Loucy (cell line): ENCODE results near the gene KCNK7.

Experiments used
- H2AFZ ChIP-seq: fragments of 200-600 bp; sonication (generic); 2 replicates; pipeline ENCODE4 v1.6.0; 2016; ENCODE audit warnings: antibody characterized with exemption, mild to moderate bottlenecking, low read length, moderate library complexity
- H3F3A ChIP-seq: fragments of 200-600 bp; 2 replicates; pipeline ENCODE4 v1.6.0; 2016; ENCODE audit warnings: antibody characterized with exemption, low read depth, mild to moderate bottlenecking
- H3K27me3 ChIP-seq: fragments of 200-600 bp; sonication (generic); 2 replicates; pipeline ENCODE4 v1.6.1; 2014; ENCODE audit warnings: low read length, mild to moderate bottlenecking; ENCODE audit not compliant: insufficient read depth, poor library complexity, severe bottlenecking
- H3K36me3 ChIP-seq: fragments of 200-600 bp; sonication (generic); 2 replicates; pipeline ENCODE4 v1.6.1; 2016; ENCODE audit warnings: low read length; ENCODE audit not compliant: insufficient read depth
- H3K4me1 ChIP-seq: fragments of 200-600 bp; sonication (generic); 2 replicates; pipeline ENCODE4 v1.5.1; 2014; ENCODE audit warnings: low read length, mild to moderate bottlenecking; ENCODE audit not compliant: insufficient read depth, poor library complexity, severe bottlenecking
- H3K4me2 ChIP-seq: fragments of 200-600 bp; sonication (generic); 2 replicates; pipeline ENCODE4 v1.6.0; 2014; ENCODE audit warnings: antibody characterized with exemption, low read length, low read depth, mild to moderate bottlenecking; ENCODE audit not compliant: poor library complexity, severe bottlenecking
- H3K4me3 ChIP-seq: fragments of 200-600 bp; sonication (generic); 2 replicates; pipeline ENCODE4 v1.5.1; 2014; ENCODE audit warnings: low read length, mild to moderate bottlenecking, mixed read lengths; ENCODE audit not compliant: poor library complexity, severe bottlenecking
- H3K79me2 ChIP-seq: fragments of 200-600 bp; sonication (generic); 2 replicates; pipeline ENCODE4 v1.6.1; 2014; ENCODE audit warnings: low read length; ENCODE audit not compliant: insufficient read depth
- H3K9ac ChIP-seq: fragments of 200-600 bp; sonication (generic); 2 replicates; pipeline ENCODE4 v1.6.0; 2014; ENCODE audit warnings: mild to moderate bottlenecking, low read depth, low read length, moderate library complexity; ENCODE audit not compliant: poor library complexity, severe bottlenecking
- H3K9me2 ChIP-seq: fragments of 200-600 bp; sonication (generic); replicated peaks from 2 replicates; pipeline ENCODE4 v1.6.1; 2016; ENCODE audit warnings: low read depth, low read length, mixed read lengths
- H3K9me3 ChIP-seq: fragments of 200-600 bp; sonication (generic); 2 replicates; pipeline ENCODE4 v1.6.1; 2014; ENCODE audit warnings: mild to moderate bottlenecking, antibody characterized with exemption, low read length, low read depth; ENCODE audit not compliant: insufficient read depth
- H4K20me1 ChIP-seq: fragments of 200-600 bp; sonication (generic); 2 replicates; pipeline ENCODE4 v1.6.0; 2014; ENCODE audit warnings: antibody characterized with exemption, low read length, mild to moderate bottlenecking; ENCODE audit not compliant: insufficient read depth, poor library complexity, severe bottlenecking
- EZH2phosphoT487 ChIP-seq: fragments of 200-600 bp; IDR thresholded peaks from 2 replicates; pipeline ENCODE4 v1.6.1; 2018; ENCODE audit warnings: antibody characterized with exemption, mild to moderate bottlenecking, moderate library complexity, borderline replicate concordance
- TF ChIP-seq, protein P1 (sequence below): fragments of 200-600 bp; sonication (generic); conservative IDR thresholded peaks from 2 replicates; pipeline ENCODE4 v1.5.1; 2014; ENCODE audit warnings: mild to moderate bottlenecking, antibody characterized with exemption, low read length

Gene KCNK7

DNA sequence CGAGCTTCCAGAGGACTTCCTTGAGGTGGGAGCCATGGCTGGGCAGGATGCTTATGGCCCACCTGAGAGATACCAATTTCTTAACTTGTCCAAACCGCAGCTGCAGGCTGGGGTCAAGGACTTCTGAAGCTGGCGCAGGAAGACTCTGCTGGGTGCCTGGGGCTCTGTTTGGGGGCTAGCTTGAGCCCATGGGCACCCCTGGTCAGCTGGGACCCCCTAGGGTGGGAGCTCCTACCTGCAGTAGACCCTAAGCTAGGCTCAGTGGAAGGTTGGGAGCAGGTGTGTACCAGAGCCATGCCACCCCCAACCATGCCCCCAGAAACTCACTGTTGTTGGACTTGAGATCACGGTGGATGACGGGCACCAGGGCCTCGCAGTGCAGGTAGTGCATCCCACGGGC lies 17.1 kb upstream of the KCNK7 start:
- H3K4me3 ChIP-seq = peak overlapping the region; percentile 77

GRCh38 chr11:65611758-65612603 lies 16.4 kb upstream of the KCNK7 start:
- TF ChIP-seq, protein P1, sequence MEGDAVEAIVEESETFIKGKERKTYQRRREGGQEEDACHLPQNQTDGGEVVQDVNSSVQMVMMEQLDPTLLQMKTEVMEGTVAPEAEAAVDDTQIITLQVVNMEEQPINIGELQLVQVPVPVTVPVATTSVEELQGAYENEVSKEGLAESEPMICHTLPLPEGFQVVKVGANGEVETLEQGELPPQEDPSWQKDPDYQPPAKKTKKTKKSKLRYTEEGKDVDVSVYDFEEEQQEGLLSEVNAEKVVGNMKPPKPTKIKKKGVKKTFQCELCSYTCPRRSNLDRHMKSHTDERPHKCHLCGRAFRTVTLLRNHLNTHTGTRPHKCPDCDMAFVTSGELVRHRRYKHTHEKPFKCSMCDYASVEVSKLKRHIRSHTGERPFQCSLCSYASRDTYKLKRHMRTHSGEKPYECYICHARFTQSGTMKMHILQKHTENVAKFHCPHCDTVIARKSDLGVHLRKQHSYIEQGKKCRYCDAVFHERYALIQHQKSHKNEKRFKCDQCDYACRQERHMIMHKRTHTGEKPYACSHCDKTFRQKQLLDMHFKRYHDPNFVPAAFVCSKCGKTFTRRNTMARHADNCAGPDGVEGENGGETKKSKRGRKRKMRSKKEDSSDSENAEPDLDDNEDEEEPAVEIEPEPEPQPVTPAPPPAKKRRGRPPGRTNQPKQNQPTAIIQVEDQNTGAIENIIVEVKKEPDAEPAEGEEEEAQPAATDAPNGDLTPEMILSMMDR = no peak
- TF ChIP-seq EZH2phosphoT487 = no peak

More for the DNA sequence above, 17.1 kb upstream of the KCNK7 start:
- no peaks in the 10 kb centered on the region for H3K9me2 ChIP-seq
- TF ChIP-seq EZH2phosphoT487 = no peak
- TF ChIP-seq, protein P1 = no peak
- peaks cover 50% of the 10 kb centered on the region for H3K4me1 ChIP-seq
- no peaks in the 10 kb centered on the region for H3K9me3 ChIP-seq
- peaks cover 91% of the 10 kb centered on the region for H3K79me2 ChIP-seq
- no peaks in the 10 kb centered on the region for H3K27me3 ChIP-seq
- no peak overlapping the region for H2AFZ ChIP-seq
- H3F3A ChIP-seq = no peaks in the 10 kb centered on the region
- peak overlapping the region; percentile 99 for H3K9ac ChIP-seq
- peak overlapping the region; percentile 94 for H3K4me2 ChIP-seq
- H3K36me3 ChIP-seq = peaks cover 8% of the 10 kb centered on the region; the same call in 1 of the 2 replicates
- peaks cover 60% of the 10 kb centered on the region for H4K20me1 ChIP-seq

DNA sequence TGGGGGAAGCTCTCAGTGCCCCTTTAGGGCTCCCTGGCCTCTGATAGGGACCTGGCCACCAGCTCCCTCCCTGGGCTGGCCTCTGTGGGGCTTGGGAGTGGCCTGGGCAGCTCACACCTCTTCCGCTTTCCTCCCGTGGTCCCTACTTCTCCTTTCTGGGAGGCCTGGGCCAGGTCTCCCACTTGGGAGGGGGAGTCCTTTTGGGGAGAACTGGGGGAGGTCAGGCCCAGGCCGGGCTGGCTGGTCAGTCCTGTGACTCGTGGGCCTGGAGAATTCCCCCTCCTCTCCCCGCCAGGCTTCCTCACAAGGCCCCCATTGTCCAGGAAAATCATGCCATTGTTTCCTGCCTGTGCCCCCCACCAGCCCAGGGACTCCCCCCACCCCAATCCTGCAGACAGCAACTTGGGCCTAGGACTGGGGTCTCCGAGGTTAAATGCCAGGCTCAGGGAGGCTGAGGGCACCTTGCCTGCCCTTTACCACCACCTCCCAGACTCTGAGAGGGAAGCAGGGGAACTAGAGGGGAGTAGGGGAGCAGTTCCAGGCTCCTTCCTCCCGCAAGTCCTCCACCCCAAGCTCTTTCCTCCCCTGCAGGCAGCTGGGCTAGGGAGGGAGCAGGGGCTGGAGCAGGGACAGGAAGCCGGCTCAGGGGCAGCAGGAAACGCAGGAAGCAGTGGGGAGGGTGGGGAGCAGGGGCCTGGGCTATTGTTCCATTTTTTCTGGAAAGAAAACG lies 15.6 kb upstream of the KCNK7 start:
- Histone ChIP-seq H3K9me2 (no peaks in the 10 kb centered on the region), H3K9me3 (no peaks in the 10 kb centered on the region), H3K27me3 (no peaks in the 10 kb centered on the region), H3K79me2 (peaks cover 76% of the 10 kb centered on the region), H3K4me3 (peak overlapping the region; percentile 77), H2AFZ (no peak overlapping the region), H3K4me2 (peak overlapping the region; percentile 94), H3K9ac (peak overlapping the region; percentile 99), H3K36me3 (peaks cover 10% of the 10 kb centered on the region; the same call in 1 of the 2 replicates), H4K20me1 (peaks cover 46% of the 10 kb centered on the region), H3F3A (no peaks in the 10 kb centered on the region), H3K4me1 (peaks cover 40% of the 10 kb centered on the region)
- TF ChIP-seq EZH2phosphoT487 = no peak
- TF ChIP-seq, protein P1 = no peak

More at GRCh38 chr11:65611758-65612603, 16.4 kb upstream of the KCNK7 start:
- no peaks in the 10 kb centered on the region for H3K27me3 ChIP-seq
- peaks cover 10% of the 10 kb centered on the region; the same call in 1 of the 2 replicates for H3K36me3 ChIP-seq
- no peaks in the 10 kb centered on the region for H3F3A ChIP-seq
- peak overlapping the region; percentile 99 for H3K9ac ChIP-seq
- H4K20me1 ChIP-seq = peaks cover 53% of the 10 kb centered on the region
- peaks cover 46% of the 10 kb centered on the region for H3K4me1 ChIP-seq
- H3K4me2 ChIP-seq = peak overlapping the region; percentile 94
- H3K4me3 ChIP-seq = peak overlapping the region; percentile 77
- peaks cover 84% of the 10 kb centered on the region for H3K79me2 ChIP-seq
- H2AFZ ChIP-seq = no peak overlapping the region
- H3K9me3 ChIP-seq = no peaks in the 10 kb centered on the region
- H3K9me2 ChIP-seq = no peaks in the 10 kb centered on the region
